ENCODE data around the gene PCLO.

- no peak for TF ChIP-seq CTCF (IDR thresholded peaks at IDR 0.05)
- TF ChIP-seq POLR2A (IDR thresholded peaks at IDR 0.05): no peak
Observed at GRCh38 chr7:82897500-82897899, 265.2 kb downstream of the PCLO start.

All from body of pancreas (tissue), 4 donors.